Ramos (cell line): Measurements from ENCODE around the gene SLC2A5.

Experiments
- in situ Hi-C: fragments of 300-500 bp; cut with MboI; formaldehyde crosslinking; loops from one replicate; pipeline ENCODE4 v1.14.3; 2022; ENCODE audit warnings: low sequenced_read_pairs; ENCODE audit not compliant: unreplicated experiment

The SLC2A5 gene

GRCh38 chr1:9066945-9067807, 2.3 kb downstream of the SLC2A5 start:
- in situ Hi-C loops = loop anchor here (25.0 kb wide), 1 partner anchor 530 kb away; no protein-coding TSS in a partner anchor

- in situ Hi-C loops = loop anchor here (25.0 kb wide), 1 partner anchor 528 kb away; no protein-coding TSS in a partner anchor
These were observed 4.2 kb downstream of the SLC2A5 start for GRCh38 chr1:9065213-9065751.

DNA sequence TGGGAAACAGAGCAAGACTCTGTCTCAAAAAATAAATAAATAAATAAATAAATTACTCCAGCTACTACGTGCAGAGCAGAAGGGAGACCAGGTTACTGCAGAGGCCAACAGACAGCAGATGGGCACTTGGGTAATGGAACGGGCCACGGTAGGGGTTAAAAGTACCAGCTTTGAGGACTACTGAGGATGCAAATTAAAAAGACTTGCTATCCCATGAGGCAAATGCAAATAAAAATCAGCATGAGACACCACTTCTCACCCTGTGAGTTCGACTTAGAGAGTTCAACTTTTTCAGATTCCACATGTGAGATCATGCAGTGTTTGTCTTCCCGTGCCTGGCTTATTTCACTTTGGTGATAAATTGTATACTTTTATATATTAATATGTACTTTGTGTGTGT, 6.6 kb downstream of the SLC2A5 start:
- in situ Hi-C loops = loop anchor here (25.0 kb wide), 1 partner anchor 526 kb away; no protein-coding TSS in a partner anchor

DNA sequence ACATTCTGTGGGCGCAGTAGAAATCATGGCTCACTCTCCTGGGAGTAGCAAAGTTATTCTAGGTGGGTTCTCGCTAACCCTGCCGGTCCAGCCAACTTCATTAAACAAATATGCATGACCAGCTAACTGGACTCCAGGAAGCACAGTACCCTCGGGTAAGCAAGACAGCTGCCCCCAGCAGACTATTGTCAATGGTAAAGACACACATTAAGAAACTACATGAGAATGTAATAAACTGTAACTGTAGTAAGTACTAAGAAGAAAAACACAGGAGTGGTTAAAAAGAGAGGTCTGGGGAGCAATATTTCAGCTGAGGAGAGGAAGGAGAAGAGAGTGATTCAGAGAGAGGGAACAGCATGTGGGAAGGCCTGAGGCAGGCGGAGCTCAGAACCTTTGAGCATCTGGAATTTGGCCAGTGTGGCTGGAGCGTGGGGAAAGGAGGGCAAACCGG, 7.4 kb downstream of the SLC2A5 start:
- in situ Hi-C loops = loop anchor here (25.0 kb wide), 1 partner anchor 525 kb away; no protein-coding TSS in a partner anchor

DNA sequence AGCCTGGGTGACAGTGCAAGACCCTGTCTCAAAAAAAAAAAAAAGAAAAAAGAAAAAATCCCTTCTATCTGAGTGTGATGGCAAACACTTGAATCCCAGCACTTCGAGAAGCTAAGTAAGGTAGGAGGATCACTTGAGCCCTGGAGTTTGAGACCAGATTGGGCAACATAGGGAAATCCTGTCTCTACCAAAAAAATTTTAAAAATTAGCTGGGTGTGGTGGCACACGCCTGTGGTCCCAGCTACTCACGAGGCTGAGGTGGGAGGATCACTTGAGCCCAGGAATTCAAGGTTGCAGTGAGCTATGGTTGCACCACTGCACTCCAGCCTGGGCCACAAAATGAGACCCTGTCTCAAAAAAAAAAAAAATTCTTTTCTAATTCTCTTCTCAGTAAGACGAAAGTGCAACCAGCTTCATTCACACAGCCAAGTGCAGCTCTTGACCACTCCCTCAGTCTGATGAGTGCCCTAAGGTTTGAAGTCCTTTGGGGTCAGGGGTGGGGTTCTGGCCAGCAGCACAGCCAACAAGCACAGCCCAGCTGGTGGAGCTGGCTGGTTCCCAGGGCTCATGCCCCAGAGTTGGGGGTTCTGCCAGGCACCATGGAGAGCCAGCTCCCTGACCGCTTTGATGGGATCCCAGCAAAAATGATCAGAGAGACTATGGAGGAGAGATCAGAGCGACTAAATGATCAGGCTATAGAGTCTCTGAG, 8.0 kb downstream of the SLC2A5 start:
- in situ Hi-C loops = loop anchor here (25.0 kb wide), 1 partner anchor 524 kb away; no protein-coding TSS in a partner anchor

DNA sequence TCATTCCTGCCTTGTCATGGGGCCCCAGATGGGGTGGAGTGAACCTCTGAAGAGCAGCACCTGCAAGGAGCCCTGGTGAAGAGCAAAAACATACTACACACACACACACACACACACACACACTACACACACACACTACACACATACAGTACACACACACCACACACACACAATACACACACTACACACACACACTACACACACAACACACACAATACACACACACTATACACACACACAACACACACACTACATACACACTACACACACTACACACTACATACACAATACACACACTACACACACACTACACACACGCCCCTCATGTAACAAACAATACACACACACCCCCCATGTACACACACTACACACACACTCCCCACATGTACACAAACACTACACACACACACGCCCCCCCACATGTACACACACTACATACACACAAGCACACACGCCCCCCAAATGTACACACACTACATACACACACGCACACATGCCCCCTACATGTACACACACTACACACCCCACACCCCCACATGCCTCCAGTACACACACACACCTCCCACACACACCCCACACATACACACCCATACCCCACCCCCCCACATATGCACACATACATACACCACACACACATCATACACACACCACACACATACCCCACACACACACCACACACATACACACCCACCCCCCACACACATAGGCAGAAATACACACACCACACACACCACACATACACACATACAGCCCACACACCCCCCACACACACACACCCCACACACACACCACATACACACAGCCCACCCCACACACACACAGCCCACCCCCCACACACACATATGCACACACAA, 9.3 kb downstream of the SLC2A5 start:
- in situ Hi-C loops = loop anchor here (25.0 kb wide), 1 partner anchor 523 kb away; no protein-coding TSS in a partner anchor

GRCh38 chr1:9058465-9058864, 11.0 kb downstream of the SLC2A5 start:
- in situ Hi-C loops = loop anchor here (25.0 kb wide), 1 partner anchor 521 kb away; no protein-coding TSS in a partner anchor

- in situ Hi-C loops = loop anchor here (25.0 kb wide), 1 partner anchor 521 kb away; no protein-coding TSS in a partner anchor
These were observed 11.6 kb downstream of the SLC2A5 start for GRCh38 chr1:9057851-9058250.

- in situ Hi-C loops = loop anchor here (25.0 kb wide), 1 partner anchor 515 kb away; no protein-coding TSS in a partner anchor
These were observed 17.0 kb downstream of the SLC2A5 start for GRCh38 chr1:9052272-9053049.

- in situ Hi-C loops = loop anchor here (25.0 kb wide), 1 partner anchor 514 kb away; no protein-coding TSS in a partner anchor
These were observed 18.1 kb downstream of the SLC2A5 start for GRCh38 chr1:9051379-9051778.

DNA sequence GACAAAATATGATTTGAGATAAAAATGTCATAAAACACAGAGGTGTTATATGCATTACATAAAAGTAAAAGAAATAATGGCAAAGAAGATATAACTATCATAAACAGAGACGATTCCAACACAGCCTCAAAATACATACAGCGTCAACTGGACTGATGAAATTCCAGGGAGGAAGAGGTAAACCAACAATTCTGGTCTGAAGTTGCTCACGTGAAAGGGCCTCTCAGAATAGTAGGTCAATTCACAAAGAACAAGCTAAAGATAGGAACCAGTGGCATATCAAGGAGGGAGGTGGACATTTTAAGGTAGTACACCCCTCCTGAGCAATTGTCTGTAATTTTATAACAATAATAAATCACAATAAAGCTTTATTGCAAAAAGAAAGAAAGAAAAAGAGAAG, 18.6 kb downstream of the SLC2A5 start:
- in situ Hi-C loops = loop anchor here (25.0 kb wide), 1 partner anchor 514 kb away; no protein-coding TSS in a partner anchor

- in situ Hi-C loops = no loop called here
These were observed 20.9 kb downstream of the SLC2A5 start for GRCh38 chr1:9048551-9048950.

GRCh38 chr1:9047019-9047418, 22.4 kb downstream of the SLC2A5 start:
- in situ Hi-C loops = no loop called here

DNA sequence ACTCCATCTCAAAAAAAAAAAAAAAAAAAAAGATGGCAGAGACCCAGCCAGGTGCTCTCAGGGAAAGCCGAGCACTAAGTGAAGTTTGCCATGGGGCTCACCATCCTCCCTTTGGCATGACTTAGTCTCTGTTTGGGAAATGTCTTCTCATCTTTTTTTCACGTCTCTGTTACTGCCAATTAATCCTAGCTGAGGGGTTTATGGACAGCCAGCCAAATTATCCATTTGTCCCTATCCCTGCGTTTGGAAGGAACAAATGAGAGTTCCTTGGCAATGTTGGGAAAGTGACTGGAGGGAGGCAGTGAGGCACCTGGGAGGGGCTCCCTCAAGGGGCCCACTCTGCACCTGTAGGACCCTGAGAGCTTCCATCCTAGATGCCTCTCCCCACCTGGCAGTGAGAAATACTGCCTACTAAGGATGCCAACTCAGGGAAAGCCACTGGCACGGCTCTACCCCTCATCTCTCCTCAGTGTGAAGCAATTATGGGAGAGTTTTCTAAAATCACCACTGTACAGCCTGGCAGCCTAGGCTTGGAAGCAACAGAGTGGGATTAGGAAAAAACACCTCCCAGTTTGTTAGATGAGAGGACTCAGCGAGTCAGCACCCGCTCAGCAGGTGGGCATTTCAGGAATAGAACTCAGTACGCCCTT, 23.4 kb downstream of the SLC2A5 start:
- in situ Hi-C loops = no loop called here

GRCh38 chr1:9044236-9044635, 25.2 kb downstream of the SLC2A5 start:
- in situ Hi-C loops = no loop called here

DNA sequence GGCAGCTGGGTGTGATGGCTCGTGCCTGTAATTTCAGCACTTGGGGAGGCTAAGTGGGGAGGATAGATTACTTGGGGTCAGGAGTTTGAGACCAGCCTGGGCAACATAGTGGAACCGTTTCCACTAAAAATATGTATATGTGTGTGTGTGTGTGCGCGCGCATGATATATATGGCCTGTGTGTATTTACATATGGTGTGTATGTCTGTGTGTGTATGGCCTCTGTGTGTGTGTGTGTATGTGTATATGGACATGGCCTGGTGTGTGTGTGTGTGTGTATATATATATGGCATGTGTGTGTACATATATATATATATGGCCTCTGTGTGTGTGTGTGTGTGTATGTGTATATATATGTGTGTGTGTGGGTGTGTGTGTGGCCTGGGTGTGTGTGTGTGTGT, 27.2 kb downstream of the SLC2A5 start:
- in situ Hi-C loops = no loop called here

DNA sequence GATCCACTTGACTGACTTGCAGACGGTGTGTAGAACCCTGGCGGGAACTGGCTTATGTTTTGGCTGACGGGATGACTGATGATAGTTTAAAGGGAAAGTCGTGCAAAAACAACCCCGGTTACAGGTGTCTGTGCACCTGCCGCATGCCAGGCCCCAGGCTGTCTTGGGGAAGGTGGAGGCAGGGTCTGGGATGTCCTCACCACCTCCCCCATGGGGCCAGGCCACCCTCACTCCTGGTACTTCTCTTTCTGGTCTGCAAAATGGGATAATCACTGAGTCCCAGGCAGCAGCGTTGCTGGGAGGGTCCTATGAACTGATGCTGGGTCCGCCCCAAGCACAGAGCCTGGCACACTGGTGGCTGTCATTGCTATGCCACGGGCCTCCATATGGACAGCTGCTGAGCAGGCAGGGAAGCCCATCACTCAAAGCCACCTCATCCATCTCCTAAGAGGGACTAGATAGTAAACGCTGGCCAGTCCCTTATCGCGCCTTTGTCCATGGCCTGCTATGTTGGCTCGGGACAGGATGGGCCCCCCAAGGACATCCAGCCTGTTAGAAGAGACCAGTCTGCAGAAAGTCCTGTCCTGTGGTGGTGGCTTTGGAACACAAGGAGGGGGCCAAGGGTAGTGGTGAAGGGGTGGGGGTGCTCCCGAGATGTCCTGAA, 28.2 kb downstream of the SLC2A5 start:
- in situ Hi-C loops = no loop called here

- in situ Hi-C loops = no loop called here
These were observed 28.8 kb downstream of the SLC2A5 start for GRCh38 chr1:9040659-9041030.
